ENCODE data around the gene P2RX7. TPM values are rescaled to one million over a fixed set of nuclear protein-coding genes. Genes with fewer than 3 reads are reported as not detected.

Gene P2RX7
- total RNA-seq, 1 experiment from 2014 or later = 0.55 TPM

GRCh38 chr12:121135320-121135719 lies 2.6 kb downstream of the P2RX7 start (continued):
- no peak for TF ChIP-seq SOX15 (CRISPR knock-in tag; IDR thresholded peaks at IDR 0.05)
- TF ChIP-seq FOXP4 (CRISPR knock-in tag; IDR thresholded peaks at IDR 0.05) = no peak
- no peak for TF ChIP-seq JUN (CRISPR knock-in tag; IDR thresholded peaks at IDR 0.05)
- no peak for TF ChIP-seq STAT6 (CRISPR knock-in tag; conservative IDR thresholded peaks at IDR 0.05; ENCODE audit: low read depth)
- no peak for TF ChIP-seq TCF7 (CRISPR knock-in tag; IDR thresholded peaks at IDR 0.05; ENCODE audit: low read depth)
- TF ChIP-seq FOXJ3 (CRISPR knock-in tag; IDR thresholded peaks at IDR 0.05; ENCODE audit: borderline replicate concordance) = no peak
- no peak for TF ChIP-seq ESRRA (CRISPR knock-in tag; IDR thresholded peaks at IDR 0.05; ENCODE audit: borderline replicate concordance)
- no peak for TF ChIP-seq ZNF532 (CRISPR knock-in tag; IDR thresholded peaks at IDR 0.05; ENCODE audit: borderline replicate concordance)
- no peak for TF ChIP-seq KAT7 (CRISPR knock-in tag; IDR thresholded peaks at IDR 0.05; ENCODE audit: borderline replicate concordance)
- TF ChIP-seq ZNF263 (CRISPR knock-in tag; IDR thresholded peaks at IDR 0.05; ENCODE audit: low read depth) = no peak
- TF ChIP-seq MAX (CRISPR knock-in tag; IDR thresholded peaks at IDR 0.05) = no peak
- TF ChIP-seq ERG (CRISPR knock-in tag; IDR thresholded peaks at IDR 0.05) = no peak

GRCh38 chr12:121137512-121137911 lies 4.8 kb downstream of the P2RX7 start:
- no peak for DNase-seq (ENCODE audit: low spot score)
- POLR2A ChIA-PET = no interaction called here
- peaks cover 9% of the 10 kb centered on the region for H3K27me3 Mint-ChIP-seq (ENCODE audit: low read depth)
- peaks cover 13% of the 10 kb centered on the region for H3K9me3 Mint-ChIP-seq
- H3K36me3 Mint-ChIP-seq = no peaks in the 10 kb centered on the region
- peaks cover 11% of the 10 kb centered on the region for H3K4me1 Mint-ChIP-seq
- ATAC-seq = no peak
- H3K27ac Mint-ChIP-seq = no peak overlapping the region
- CTCF ChIA-PET = no interaction called here
- H3K4me3 Mint-ChIP-seq = no peak overlapping the region
- no peak for TF ChIP-seq ESRRA (CRISPR knock-in tag; IDR thresholded peaks at IDR 0.05; ENCODE audit: borderline replicate concordance)
- no peak for TF ChIP-seq ZNF532 (CRISPR knock-in tag; IDR thresholded peaks at IDR 0.05; ENCODE audit: borderline replicate concordance)
- no peak for TF ChIP-seq HMGXB4 (CRISPR knock-in tag; IDR thresholded peaks at IDR 0.05)
- no peak for TF ChIP-seq ATF2 (CRISPR knock-in tag; IDR thresholded peaks at IDR 0.05; ENCODE audit: borderline replicate concordance, low read depth)
